Kasumi-1 (cell line): ENCODE results near the gene UBASH3B.
"Not testable (repeated sequence)": the region's sequence is repeated elsewhere in the genome, so short reads cannot be mapped to it uniquely, and the experiment has no call there.

Experiments used
- DNase-seq, 2 experiments: peaks; one replicate each; lab custom pipeline; 2025; lab: John Stamatoyannopoulos, UW

Gene UBASH3B

GRCh38 chr11:122848186-122848585 is 192.7 kb downstream of the UBASH3B start:
- DNase-seq: no peak

DNA sequence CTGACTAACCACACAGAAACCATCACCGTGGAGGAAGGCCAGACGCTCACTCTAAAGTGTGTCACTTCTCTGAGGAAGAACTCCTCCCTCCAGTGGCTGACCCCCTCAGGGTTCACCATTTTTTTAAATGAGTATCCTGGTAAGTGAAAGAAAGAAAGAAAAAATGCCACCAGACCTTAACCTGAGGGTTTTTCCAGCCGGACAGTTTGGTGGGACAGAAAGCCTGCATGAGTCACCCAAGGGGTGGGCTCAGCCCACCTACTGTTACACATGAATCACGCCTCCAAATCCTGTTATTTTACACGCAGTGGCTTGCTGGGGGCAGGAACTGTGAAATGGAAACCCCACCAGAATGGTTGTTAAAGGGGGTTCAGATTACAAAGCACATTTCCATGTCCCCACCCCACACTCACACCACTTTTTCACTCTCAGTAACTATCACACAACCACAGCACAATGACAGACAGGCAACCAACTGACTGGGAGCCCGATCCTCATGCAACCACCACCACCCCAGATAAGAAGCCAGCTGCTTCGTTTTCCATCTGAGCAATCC is 194.6 kb downstream of the UBASH3B start:
- no peak for DNase-seq

DNA sequence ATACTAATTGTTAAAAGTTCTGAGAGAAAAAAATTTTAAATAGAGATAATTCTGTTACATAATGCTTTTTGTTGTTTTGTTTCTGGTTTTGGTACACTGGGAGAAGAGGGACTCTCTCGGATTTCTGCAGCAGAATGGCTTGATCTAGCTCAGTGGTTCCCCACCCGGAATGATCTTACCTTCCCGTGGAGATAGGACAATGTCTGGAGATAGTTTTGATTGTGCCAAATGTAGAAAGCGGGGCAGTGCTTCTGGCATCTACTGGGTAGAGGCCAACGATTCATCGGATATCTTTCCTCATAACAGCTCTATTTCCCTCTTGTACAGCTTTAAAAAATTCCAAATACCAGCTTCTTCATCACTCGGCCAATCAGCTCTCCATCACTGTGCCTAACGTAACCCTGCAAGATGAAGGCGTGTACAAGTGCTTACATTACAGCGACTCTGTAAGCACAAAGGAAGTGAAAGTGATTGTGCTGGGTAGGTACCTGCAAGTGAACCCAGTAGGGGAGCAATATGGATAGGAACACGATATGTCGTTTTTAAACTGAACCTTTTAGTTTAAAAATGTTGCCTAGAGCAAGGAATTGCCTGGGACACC is 195.9 kb downstream of the UBASH3B start:
- DNase-seq: no peak

DNA sequence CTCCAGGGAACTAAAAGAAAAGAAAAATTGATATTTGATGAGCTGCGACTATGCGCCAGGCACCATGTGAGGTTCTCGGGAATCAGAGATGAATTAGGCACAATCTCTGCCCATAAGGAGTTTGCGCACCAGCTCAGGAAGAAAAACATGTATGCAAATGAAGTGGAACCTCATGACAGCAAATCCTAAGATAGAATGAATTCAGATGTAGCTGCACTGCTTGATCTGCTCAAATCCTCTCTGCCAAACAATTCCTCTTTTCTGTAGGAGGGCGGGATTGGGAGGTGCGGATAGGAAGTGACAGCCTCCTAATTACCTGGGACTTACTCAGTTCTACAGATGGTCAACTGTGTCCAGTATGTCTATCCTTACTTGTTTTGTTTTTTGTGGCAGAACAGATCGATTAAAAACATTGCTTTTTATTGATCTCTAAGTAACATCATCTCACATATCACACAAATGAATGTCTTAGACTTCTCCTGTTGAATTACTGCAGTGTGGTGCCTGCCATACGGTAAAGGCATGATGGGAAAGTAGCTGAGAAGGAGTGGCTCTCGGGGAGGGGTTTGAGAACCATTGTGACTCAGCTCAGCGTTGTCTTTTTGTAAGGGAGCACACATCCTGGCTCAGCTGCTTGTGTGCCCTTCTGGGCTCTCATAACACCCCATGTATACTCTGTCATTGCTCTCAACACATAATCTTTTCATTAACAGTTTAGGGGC is 196.7 kb downstream of the UBASH3B start:
- DNase-seq: no peak

- DNase-seq: no peak
Observed at GRCh38 chr11:122852796-122853160, 197.3 kb downstream of the UBASH3B start.

DNA sequence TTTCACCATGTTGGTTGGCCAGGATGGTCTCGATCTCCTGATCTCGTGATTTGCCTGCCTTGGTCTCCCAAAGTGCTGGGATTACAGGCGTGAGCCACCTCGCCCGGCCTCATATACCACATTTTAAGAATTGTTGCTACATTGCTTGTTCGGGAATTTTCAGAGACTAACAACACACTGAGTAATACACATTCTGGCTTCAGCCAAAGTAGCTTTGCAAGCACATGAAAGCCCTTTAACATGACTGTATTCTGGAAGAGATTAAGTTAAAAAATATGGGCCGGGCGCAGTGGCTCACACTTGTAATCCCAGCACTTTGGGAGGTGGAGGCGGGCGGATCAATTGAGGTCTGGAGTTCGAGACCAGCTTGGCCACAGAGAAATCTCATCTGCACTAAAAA is 197.7 kb downstream of the UBASH3B start:
- no peak for DNase-seq

DNA sequence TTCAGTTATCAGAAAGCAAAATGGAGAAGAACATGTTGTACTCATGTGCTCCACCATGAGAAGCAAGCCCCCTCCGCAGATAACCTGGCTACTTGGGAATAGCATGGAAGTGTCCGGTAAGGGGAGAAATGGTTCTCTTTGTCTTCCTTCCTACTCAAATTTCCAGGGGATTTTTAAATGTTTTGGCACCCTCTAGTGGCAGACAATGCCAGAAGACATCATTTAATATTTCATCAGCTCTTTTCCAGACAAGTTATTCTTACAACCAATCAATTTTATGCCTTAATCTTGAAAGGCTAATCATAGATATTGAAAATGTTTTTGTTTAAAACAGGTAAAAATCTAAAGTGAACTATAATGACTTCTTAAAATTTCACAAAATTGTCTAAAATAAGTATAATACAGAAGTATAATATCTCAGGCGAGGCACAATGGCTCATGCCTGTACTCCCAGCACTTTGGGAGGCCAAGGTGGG is 198.5 kb downstream of the UBASH3B start:
- peak; percentile 84 to 89 for DNase-seq

DNA sequence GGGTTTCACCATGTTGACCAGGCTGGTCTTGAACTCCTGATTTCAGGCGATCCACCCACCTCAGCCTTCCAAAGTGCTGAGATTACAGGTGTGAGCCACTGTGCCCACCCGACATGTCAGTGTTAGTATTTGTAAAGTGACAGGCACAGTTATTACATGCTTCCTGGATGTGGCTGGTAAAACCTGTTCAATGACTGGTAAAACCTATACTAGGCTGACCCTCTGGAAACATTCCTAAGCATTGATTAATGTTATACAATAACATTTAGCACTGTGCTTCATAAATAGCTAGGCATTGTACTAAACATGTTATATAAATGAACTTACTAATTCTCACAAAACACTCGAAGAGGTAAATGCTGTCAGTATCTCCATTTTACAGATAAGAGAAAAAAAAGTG is 206.1 kb downstream of the UBASH3B start:
- no peak for DNase-seq

DNA sequence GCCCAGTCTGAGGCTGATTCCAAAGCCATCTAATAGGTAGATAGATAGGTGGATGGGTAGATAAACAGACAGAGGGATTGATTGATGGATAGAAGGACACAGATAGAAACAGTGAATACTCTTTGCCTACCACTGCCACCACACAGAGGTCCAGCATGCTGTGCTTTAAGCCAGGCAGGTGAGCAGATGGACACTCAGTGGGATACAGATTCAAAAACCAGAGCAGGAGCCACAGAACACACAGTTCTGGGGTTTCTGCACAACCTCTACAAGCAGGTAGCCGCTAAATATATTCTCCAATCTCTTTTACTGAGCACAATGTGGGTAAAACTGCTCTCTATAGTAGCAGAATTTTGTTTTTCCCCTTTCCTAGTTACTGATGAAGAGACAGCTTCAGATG is 206.6 kb downstream of the UBASH3B start:
- DNase-seq: no peak

- not testable (repeated sequence) for DNase-seq
Observed at GRCh38 chr11:122863154-122863553, 207.6 kb downstream of the UBASH3B start.

GRCh38 chr11:122863704-122864326 is 208.3 kb downstream of the UBASH3B start:
- peak; percentile 39 to 65 for DNase-seq
